Left hindlimb (tissue), 1 donor: ENCODE data around the gene HAGH.

Experiments used
- DNase-seq: peaks from one replicate; pipeline ENCODE4 v3.0.0-alpha.2; 2018

Gene HAGH

GRCh38 chr16:1772908-1773702 lies 53.5 kb downstream of the HAGH start, which contains the start of gene MRPS34:
Gene MRPS34, minus strand, starts transcription at chr16:1773134. Its CDS starts 15 bp downstream, at chr16:1773119.
- peak; percentile 84 for DNase-seq

GRCh38 chr16:1772362-1772907 lies 54.2 kb downstream of the HAGH start, which contains the start of gene EME2:
Gene EME2, plus strand, starts transcription at chr16:1772810. Its CDS starts 418 bp downstream, at chr16:1773228.
- DNase-seq, result no peak

- DNase-seq, result no peak
Measured at GRCh38 chr16:1771864-1772361, 54.7 kb downstream of the HAGH start.

- peak; percentile 83 for DNase-seq
Measured at GRCh38 chr16:1771188-1771863, 55.3 kb downstream of the HAGH start, which contains the start of gene NME3. Gene NME3, minus strand, starts transcription at chr16:1771543. Its CDS starts 9 bp downstream, at chr16:1771534.

GRCh38 chr16:1770328-1771187 lies 56.1 kb downstream of the HAGH start:
- no peak for DNase-seq

- DNase-seq, result no peak
Measured at GRCh38 chr16:1769402-1770300, 57.0 kb downstream of the HAGH start.

- DNase-seq, result no peak
Measured at GRCh38 chr16:1768767-1769401, 57.7 kb downstream of the HAGH start.

- DNase-seq, result no peak
Measured at GRCh38 chr16:1768061-1768766, 58.4 kb downstream of the HAGH start.

GRCh38 chr16:1767116-1767994 lies 59.3 kb downstream of the HAGH start:
- DNase-seq, result no peak

GRCh38 chr16:1766701-1767100 lies 59.9 kb downstream of the HAGH start:
- DNase-seq, result no peak

- DNase-seq, result no peak
Measured at GRCh38 chr16:1766231-1766630, 60.4 kb downstream of the HAGH start.

- no peak for DNase-seq
Measured at GRCh38 chr16:1765826-1766225, 60.8 kb downstream of the HAGH start.

- DNase-seq, result no peak
Measured at GRCh38 chr16:1764971-1765370, 61.7 kb downstream of the HAGH start.

GRCh38 chr16:1763521-1764511 lies 62.8 kb downstream of the HAGH start:
- DNase-seq, result no peak

- DNase-seq, result no peak
Measured at GRCh38 chr16:1762879-1763520, 63.6 kb downstream of the HAGH start.

GRCh38 chr16:1762196-1762878 lies 64.3 kb downstream of the HAGH start:
- DNase-seq, result no peak

GRCh38 chr16:1761751-1762150 lies 64.9 kb downstream of the HAGH start:
- DNase-seq, result no peak
